Panc1 (cell line): ENCODE data around the gene WSCD1. TPM values are rescaled to one million over a fixed set of nuclear protein-coding genes. Genes with fewer than 3 reads are reported as not detected.

ENCODE experiments used
- ATAC-seq: fragments of 200-7000 bp; cut with Tn5 transposase; 2 replicates; pipeline ENCODE4 v1.9.1; 2020; ENCODE audit warnings: mild to moderate bottlenecking, moderate library complexity
- BruUV-seq: library from RNA; stranded (reverse); fragments of 400-500 nt; replicated peaks from 2 replicates; lab custom pipeline; 2021; lab: Mats Ljungman, UMichigan
- CTCF ChIA-PET: fragments of 300-600 bp; sonication (Branson Sonifier 250); formaldehyde crosslinking; loops from one replicate; lab custom pipeline; 2022; ENCODE audit warnings: antibody characterized with exemption; lab: Charles Lee
- POLR2A ChIA-PET: fragments of 300-600 bp; sonication (Branson Sonifier 250); formaldehyde crosslinking; loops from one replicate; lab custom pipeline; 2022; ENCODE audit warnings: antibody characterized with exemption; lab: Charles Lee
- DNase-seq: peaks from one replicate; pipeline ENCODE4 v3.0.0-alpha.2; 2010; ENCODE audit warnings: low read depth, low spot score
- H3K27ac ChIP-seq: 2 replicates; pipeline ENCODE4 v1.5.1; 2011; ENCODE audit warnings: mild to moderate bottlenecking, low read length, inconsistent platforms
- H3K27me3 ChIP-seq: fragments of 200-500 bp; sonication (Bioruptor generic); 2 replicates; pipeline ENCODE4 v1.6.0; 2014; ENCODE audit warnings: low read length, inconsistent platforms; ENCODE audit not compliant: control insufficient read depth, insufficient read depth
- H3K36me3 ChIP-seq: fragments of 200-500 bp; sonication (Bioruptor generic); 2 replicates; pipeline ENCODE4 v1.5.1; 2014; ENCODE audit warnings: inconsistent platforms, mild to moderate bottlenecking, low read length, moderate library complexity; ENCODE audit not compliant: control insufficient read depth, insufficient read depth
- H3K4me1 ChIP-seq: 2 replicates; pipeline ENCODE4 v1.5.1; 2011; ENCODE audit warnings: inconsistent platforms, mild to moderate bottlenecking, low read length, moderate library complexity; ENCODE audit not compliant: control insufficient read depth, insufficient read depth
- H3K4me3 ChIP-seq, 2 experiments: 2 replicates each; pipeline ENCODE4 v1.5.1; 2011 to 2012; ENCODE audit warnings: low read depth in 2 of 2, low read length in 2 of 2, mild to moderate bottlenecking in 2 of 2, inconsistent platforms in 1 of 2, moderate library complexity in 1 of 2
- H3K9me3 ChIP-seq: fragments of 200-500 bp; sonication (Bioruptor generic); 2 replicates; pipeline ENCODE4 v1.5.1; 2014; ENCODE audit warnings: low read depth, mild to moderate bottlenecking, inconsistent platforms, low read length, moderate library complexity; ENCODE audit not compliant: control insufficient read depth, insufficient read depth
- POLR2AphosphoS5 ChIP-seq: IDR thresholded peaks from 2 replicates; pipeline ENCODE4 v1.6.1; 2012; ENCODE audit warnings: mild to moderate bottlenecking, low read depth, low read length, moderate library complexity
- SIN3A ChIP-seq: IDR thresholded peaks from 2 replicates; pipeline ENCODE4 v1.6.1; 2012; ENCODE audit warnings: low read depth, mild to moderate bottlenecking, low read length, moderate library complexity, borderline replicate concordance; ENCODE audit not compliant: insufficient read depth
- TCF7L2 ChIP-seq: IDR thresholded peaks from 2 replicates; pipeline ENCODE4 v1.6.1; 2011; ENCODE audit warnings: mild to moderate bottlenecking, low read depth, low read length, inconsistent platforms
- in situ Hi-C: cut with HindIII; loops from 2 replicates; pipeline ENCODE4 v1.10.0; 2016; ENCODE audit warnings: low sequenced_read_pairs, low pct_unique_long_range_greater_than_20kb
- intact Hi-C: fragments of 100-400 bp; cut with micrococcal nuclease; formaldehyde crosslinking; loops from one replicate; pipeline ENCODE4 v1.10.0; 2022; ENCODE audit not compliant: unreplicated experiment
- total RNA-seq: library from RNA; stranded (reverse); gene quantifications from one replicate; pipeline ENCODE4 v1.2.1, GENCODE V29; 2021; ENCODE audit not compliant: unreplicated experiment
- TF ChIP-seq, protein P1 (sequence below), 2 experiments: IDR thresholded peaks; 2 replicates each; pipeline ENCODE4 v1.6.1; 2011 to 2012; ENCODE audit warnings: low read depth in 2 of 2, control low read depth in 1 of 2, low read length in 1 of 2, mild to moderate bottlenecking in 1 of 2, moderate library complexity in 1 of 2; ENCODE audit not compliant: insufficient read depth in 1 of 2
- TF ChIP-seq, protein P2 (sequence below): fragments of 450-650 bp; IDR thresholded peaks from 2 replicates; pipeline ENCODE4 v1.5.1; 2017; ENCODE audit warnings: mild to moderate bottlenecking

Gene WSCD1
- total RNA-seq, 1 experiment from 2014 or later = 0.74 TPM

DNA sequence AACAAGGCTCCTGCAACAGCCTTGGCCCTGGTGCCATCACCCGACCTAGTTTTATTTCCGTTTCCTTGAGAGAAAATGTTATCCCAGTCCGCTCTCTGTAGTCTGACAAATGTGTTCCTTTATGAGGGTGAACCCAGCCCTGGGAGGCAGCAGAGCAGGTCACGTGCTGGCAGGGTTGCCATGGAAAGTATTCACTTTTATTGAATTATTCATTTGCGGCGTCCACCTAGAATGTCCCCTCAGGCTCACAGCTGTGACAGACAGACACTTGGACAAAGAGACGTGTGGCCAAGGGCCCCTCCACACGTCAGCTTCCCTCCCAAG is 90.0 kb downstream of the WSCD1 start:
- H3K4me1 ChIP-seq = no peaks in the 10 kb centered on the region
- CTCF ChIA-PET = no interaction called here
- no peaks in the 10 kb centered on the region for H3K27me3 ChIP-seq
- intact Hi-C loops (no loop called here), in situ Hi-C loops (no loop called here)
- DNase-seq (no peak), ATAC-seq (no peak)
- no peak overlapping the region for H3K27ac ChIP-seq
- no peak for TF ChIP-seq SIN3A
- no peak for TF ChIP-seq POLR2AphosphoS5
- TF ChIP-seq TCF7L2 = no peak
- TF ChIP-seq, protein P1, sequence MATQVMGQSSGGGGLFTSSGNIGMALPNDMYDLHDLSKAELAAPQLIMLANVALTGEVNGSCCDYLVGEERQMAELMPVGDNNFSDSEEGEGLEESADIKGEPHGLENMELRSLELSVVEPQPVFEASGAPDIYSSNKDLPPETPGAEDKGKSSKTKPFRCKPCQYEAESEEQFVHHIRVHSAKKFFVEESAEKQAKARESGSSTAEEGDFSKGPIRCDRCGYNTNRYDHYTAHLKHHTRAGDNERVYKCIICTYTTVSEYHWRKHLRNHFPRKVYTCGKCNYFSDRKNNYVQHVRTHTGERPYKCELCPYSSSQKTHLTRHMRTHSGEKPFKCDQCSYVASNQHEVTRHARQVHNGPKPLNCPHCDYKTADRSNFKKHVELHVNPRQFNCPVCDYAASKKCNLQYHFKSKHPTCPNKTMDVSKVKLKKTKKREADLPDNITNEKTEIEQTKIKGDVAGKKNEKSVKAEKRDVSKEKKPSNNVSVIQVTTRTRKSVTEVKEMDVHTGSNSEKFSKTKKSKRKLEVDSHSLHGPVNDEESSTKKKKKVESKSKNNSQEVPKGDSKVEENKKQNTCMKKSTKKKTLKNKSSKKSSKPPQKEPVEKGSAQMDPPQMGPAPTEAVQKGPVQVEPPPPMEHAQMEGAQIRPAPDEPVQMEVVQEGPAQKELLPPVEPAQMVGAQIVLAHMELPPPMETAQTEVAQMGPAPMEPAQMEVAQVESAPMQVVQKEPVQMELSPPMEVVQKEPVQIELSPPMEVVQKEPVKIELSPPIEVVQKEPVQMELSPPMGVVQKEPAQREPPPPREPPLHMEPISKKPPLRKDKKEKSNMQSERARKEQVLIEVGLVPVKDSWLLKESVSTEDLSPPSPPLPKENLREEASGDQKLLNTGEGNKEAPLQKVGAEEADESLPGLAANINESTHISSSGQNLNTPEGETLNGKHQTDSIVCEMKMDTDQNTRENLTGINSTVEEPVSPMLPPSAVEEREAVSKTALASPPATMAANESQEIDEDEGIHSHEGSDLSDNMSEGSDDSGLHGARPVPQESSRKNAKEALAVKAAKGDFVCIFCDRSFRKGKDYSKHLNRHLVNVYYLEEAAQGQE (IDR thresholded peaks at IDR 0.05; ENCODE audit: insufficient read depth in 1 of 2, low read depth in 2 of 2, low read length in 1 of 2) = no peak
- TF ChIP-seq, protein P2, sequence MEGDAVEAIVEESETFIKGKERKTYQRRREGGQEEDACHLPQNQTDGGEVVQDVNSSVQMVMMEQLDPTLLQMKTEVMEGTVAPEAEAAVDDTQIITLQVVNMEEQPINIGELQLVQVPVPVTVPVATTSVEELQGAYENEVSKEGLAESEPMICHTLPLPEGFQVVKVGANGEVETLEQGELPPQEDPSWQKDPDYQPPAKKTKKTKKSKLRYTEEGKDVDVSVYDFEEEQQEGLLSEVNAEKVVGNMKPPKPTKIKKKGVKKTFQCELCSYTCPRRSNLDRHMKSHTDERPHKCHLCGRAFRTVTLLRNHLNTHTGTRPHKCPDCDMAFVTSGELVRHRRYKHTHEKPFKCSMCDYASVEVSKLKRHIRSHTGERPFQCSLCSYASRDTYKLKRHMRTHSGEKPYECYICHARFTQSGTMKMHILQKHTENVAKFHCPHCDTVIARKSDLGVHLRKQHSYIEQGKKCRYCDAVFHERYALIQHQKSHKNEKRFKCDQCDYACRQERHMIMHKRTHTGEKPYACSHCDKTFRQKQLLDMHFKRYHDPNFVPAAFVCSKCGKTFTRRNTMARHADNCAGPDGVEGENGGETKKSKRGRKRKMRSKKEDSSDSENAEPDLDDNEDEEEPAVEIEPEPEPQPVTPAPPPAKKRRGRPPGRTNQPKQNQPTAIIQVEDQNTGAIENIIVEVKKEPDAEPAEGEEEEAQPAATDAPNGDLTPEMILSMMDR = no peak
- no peaks in the 10 kb centered on the region for H3K36me3 ChIP-seq
- H3K4me3 ChIP-seq = no peak overlapping the region
- H3K9me3 ChIP-seq = no peaks in the 10 kb centered on the region
- POLR2A ChIA-PET = no interaction called here
- BruUV-seq = no TSS peak

DNA sequence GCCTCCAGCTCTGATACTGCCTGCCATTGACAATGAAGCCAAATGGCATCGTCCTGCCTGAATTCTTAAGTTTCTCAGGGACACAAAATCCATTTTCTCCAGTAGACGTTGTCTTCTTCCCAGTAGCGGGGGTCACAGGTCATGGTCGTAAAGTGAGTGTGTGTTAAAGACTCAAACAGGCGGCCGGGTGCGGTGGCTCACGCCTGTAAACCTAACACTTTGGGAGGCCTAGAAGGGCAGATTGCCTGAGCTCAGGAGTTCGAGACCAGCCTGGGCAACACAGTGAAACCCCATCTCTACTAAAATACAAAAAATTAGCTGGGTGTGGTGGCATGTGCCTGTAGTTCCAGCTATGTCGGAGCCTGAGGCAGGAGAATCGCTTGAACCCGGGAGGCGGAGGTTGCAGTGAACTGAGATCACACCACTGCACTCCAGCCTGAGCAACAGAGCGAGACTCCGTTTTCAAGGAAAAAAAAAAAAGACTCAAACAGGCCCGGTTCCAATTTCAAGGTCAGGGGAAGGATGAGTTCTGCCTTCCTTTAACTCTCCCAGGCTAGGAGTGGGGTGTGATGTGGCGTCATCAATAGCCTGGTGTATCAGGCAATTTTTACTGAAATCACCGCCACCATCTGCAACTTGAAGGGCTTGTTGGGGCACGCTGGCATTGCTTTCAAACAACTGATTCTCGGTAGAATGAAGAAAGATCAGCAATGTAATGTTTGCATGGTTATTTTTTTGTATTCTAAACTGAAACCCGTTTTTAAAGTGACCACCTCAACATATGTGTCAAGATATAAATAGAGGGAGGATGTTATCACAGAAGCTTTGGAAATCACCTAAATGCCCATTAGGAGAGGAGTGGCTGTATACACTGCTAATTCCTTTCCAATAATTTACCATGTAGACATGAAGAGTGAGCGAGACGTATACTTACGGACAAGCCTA is 91.0 kb downstream of the WSCD1 start:
- in situ Hi-C loops = no loop called here
- intact Hi-C loops = no loop called here
- DNase-seq = no peak
- BruUV-seq = no TSS peak
- CTCF ChIA-PET = no interaction called here
- no peak overlapping the region for H3K4me3 ChIP-seq
- no peaks in the 10 kb centered on the region for H3K4me1 ChIP-seq
- no peaks in the 10 kb centered on the region for H3K36me3 ChIP-seq
- H3K9me3 ChIP-seq = no peaks in the 10 kb centered on the region
- H3K27ac ChIP-seq = no peak overlapping the region
- no peaks in the 10 kb centered on the region; the same call in 1 of the 2 replicates for H3K27me3 ChIP-seq
- ATAC-seq = no peak
- POLR2A ChIA-PET = no interaction called here
- no peak for TF ChIP-seq SIN3A
- TF ChIP-seq, protein P1 (IDR thresholded peaks at IDR 0.05; ENCODE audit: insufficient read depth in 1 of 2, low read depth in 2 of 2, low read length in 1 of 2) = no peak
- TF ChIP-seq, protein P2 = no peak
- no peak for TF ChIP-seq TCF7L2
- no peak for TF ChIP-seq POLR2AphosphoS5
